Vagina (tissue), 2 donors: ENCODE measurements around the gene FSD1L.

Experiments
- POLR2A ChIP-seq, 2 donors: fragments of 450-650 bp; IDR thresholded peaks; one replicate each; pipeline ENCODE4 v1.6.1; 2017; ENCODE audit warnings: antibody characterized with exemption in 2 of 2, mild to moderate bottlenecking in 2 of 2, moderate library complexity in 2 of 2
- TF ChIP-seq, protein P1 (sequence below), 3 experiments: fragments of 450-650 bp in 2 of 3; fragments of 200-600 bp in 1 of 3; sonication (generic) in 1 of 3; IDR thresholded peaks; one replicate each; pipeline ENCODE4 v1.5.1; 2017 to 2019; ENCODE audit warnings: antibody characterized with exemption in 3 of 3, mild to moderate bottlenecking in 2 of 3, moderate library complexity in 2 of 3

DNA sequence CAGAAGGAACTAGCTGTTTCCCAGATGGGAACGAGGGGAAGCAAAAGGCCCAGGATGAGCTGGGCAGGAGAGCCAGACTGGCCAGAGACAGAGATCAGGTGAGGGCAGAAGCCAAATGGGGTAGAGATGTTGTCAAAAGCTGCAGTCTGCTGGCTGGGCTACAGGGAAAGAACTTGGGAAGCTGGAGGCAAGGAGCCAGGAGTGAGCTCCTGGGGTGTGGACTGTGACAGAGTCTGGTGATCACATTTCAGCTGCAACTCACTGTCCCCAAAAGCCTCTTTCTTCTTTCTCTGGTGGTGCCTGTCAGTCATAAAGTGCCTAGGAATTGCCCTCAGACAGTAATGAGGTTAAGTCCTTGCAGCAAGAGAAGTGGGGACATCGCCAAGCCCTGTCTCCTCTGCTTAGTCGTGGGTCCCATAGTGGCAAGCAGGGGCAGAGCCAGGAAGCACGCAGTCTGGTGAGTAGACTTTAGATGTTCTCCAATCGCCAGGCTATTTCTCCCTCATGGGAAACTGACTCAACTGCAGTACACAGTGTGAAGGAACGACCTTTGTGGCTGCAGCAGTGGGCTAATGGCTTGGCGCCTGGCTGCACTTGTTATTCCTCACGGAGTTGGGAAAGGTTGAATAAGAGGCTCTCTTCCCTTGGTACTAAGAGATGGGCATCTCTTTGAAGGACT lies 2.5 kb upstream of the FSD1L start:
- TF ChIP-seq, protein P1, sequence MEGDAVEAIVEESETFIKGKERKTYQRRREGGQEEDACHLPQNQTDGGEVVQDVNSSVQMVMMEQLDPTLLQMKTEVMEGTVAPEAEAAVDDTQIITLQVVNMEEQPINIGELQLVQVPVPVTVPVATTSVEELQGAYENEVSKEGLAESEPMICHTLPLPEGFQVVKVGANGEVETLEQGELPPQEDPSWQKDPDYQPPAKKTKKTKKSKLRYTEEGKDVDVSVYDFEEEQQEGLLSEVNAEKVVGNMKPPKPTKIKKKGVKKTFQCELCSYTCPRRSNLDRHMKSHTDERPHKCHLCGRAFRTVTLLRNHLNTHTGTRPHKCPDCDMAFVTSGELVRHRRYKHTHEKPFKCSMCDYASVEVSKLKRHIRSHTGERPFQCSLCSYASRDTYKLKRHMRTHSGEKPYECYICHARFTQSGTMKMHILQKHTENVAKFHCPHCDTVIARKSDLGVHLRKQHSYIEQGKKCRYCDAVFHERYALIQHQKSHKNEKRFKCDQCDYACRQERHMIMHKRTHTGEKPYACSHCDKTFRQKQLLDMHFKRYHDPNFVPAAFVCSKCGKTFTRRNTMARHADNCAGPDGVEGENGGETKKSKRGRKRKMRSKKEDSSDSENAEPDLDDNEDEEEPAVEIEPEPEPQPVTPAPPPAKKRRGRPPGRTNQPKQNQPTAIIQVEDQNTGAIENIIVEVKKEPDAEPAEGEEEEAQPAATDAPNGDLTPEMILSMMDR (IDR thresholded peaks at IDR 0.05), result no peak
- no peak for TF ChIP-seq POLR2A (IDR thresholded peaks at IDR 0.05)
